Keratinocyte (primary cell): Measurements from ENCODE around the gene FLVCR2. TPM values are rescaled to one million over a fixed set of nuclear protein-coding genes. Genes with fewer than 3 reads are reported as not detected.

Experiments used
- DNase-seq: peaks from one replicate; pipeline ENCODE4 v3.0.0-alpha.2; 2011; ENCODE audit warnings: low read depth, missing footprints, low spot score
- FAIRE-seq: peaks from 2 replicates; lab custom pipeline; 2011; peaks lifted over from hg19 to GRCh38; lab: Jason Lieb, UNC
- H2AFZ ChIP-seq: 2 replicates; pipeline ENCODE4 v1.6.0; 2012; ENCODE audit warnings: low read length, control low read depth, inconsistent platforms; ENCODE audit not compliant: control insufficient read depth
- H3K27ac ChIP-seq: 2 replicates; pipeline ENCODE4 v1.5.1; 2011; ENCODE audit warnings: low read length; ENCODE audit not compliant: control insufficient read depth, insufficient read depth
- H3K27me3 ChIP-seq: 3 replicates; pipeline ENCODE4 v1.6.0; 2011; ENCODE audit warnings: low read length; ENCODE audit not compliant: control insufficient read depth, insufficient read depth; ENCODE audit errors: extremely low read depth
- H3K36me3 ChIP-seq, 2 experiments: 2 replicates in 1 of 2; 3 replicates in 1 of 2; pipeline ENCODE4 v1.5.1; 2011; ENCODE audit warnings: low read length in 2 of 2, mild to moderate bottlenecking in 1 of 2; ENCODE audit not compliant: control insufficient read depth in 2 of 2, insufficient read depth in 2 of 2; ENCODE audit errors: extremely low read depth in 1 of 2
- H3K4me1 ChIP-seq: 3 replicates; pipeline ENCODE4 v1.5.1; 2011; ENCODE audit warnings: low read length; ENCODE audit not compliant: control insufficient read depth, insufficient read depth; ENCODE audit errors: extremely low read depth
- H3K4me2 ChIP-seq: 3 replicates; pipeline ENCODE4 v1.6.0; 2011; ENCODE audit warnings: low read depth, low read length; ENCODE audit not compliant: control insufficient read depth, insufficient read depth; ENCODE audit errors: extremely low read depth
- H3K4me3 ChIP-seq, 3 experiments: fragments of 200-600 bp in 1 of 3; sonication (generic) in 1 of 3; 2 replicates in 2 of 3; 3 replicates in 1 of 3; pipeline ENCODE4 v1.5.1; 2011 to 2016; ENCODE audit warnings: low read length in 3 of 3, mild to moderate bottlenecking in 3 of 3, control low read depth in 2 of 3, inconsistent platforms in 1 of 3, low read depth in 1 of 3, mixed read lengths in 1 of 3, mixed run types in 1 of 3, moderate library complexity in 1 of 3; ENCODE audit not compliant: control insufficient read depth in 2 of 3, insufficient read depth in 2 of 3; ENCODE audit errors: extremely low read depth in 1 of 3
- H3K79me2 ChIP-seq: 2 replicates; pipeline ENCODE4 v1.6.0; 2012; ENCODE audit warnings: low read length; ENCODE audit not compliant: control insufficient read depth, insufficient read depth
- H3K9ac ChIP-seq: 3 replicates; pipeline ENCODE4 v1.6.0; 2011; ENCODE audit warnings: low read length; ENCODE audit not compliant: control insufficient read depth, insufficient read depth; ENCODE audit errors: extremely low read depth
- H3K9me1 ChIP-seq: 3 replicates; pipeline ENCODE4 v1.6.0; 2011; ENCODE audit warnings: low read length; ENCODE audit not compliant: control insufficient read depth, insufficient read depth; ENCODE audit errors: extremely low read depth
- H3K9me3 ChIP-seq: 2 replicates; pipeline ENCODE4 v1.5.1; 2012; ENCODE audit warnings: low read depth, low read length; ENCODE audit not compliant: control insufficient read depth
- H4K20me1 ChIP-seq: 3 replicates; pipeline ENCODE4 v1.6.0; 2011; ENCODE audit warnings: low read length; ENCODE audit not compliant: control insufficient read depth, insufficient read depth; ENCODE audit errors: extremely low read depth
- CTCF ChIP-seq, 3 experiments: IDR thresholded peaks in 1 of 3; conservative IDR thresholded peaks in 1 of 3; optimal IDR thresholded peaks in 1 of 3; 2 replicates in 2 of 3; 3 replicates in 1 of 3; pipeline versions ENCODE3 to v1.5.1; 2011; ENCODE audit warnings: low read length in 3 of 3, mild to moderate bottlenecking in 3 of 3, moderate library complexity in 2 of 3, control low read depth in 1 of 3, inconsistent platforms in 1 of 3; ENCODE audit not compliant: insufficient read depth in 2 of 3; ENCODE audit errors: extremely low read depth in 1 of 3
- EZH2 ChIP-seq: IDR thresholded peaks from one replicate; pipeline ENCODE4 v1.6.1; 2012; ENCODE audit warnings: inconsistent platforms, mild to moderate bottlenecking, low read length, moderate library complexity
- dilution Hi-C: fragments of 300-500 bp; cut with MboI; formaldehyde crosslinking; loops from one replicate; pipeline ENCODE4 v1.7.0; 2020; ENCODE audit warnings: low sequenced_read_pairs; ENCODE audit not compliant: extremely low pct_ligation_motif_present
- polyA plus RNA-seq, 5 experiments: library from polyadenylated mRNA; depleted of rRNA in 3 of 5; stranded (reverse) in 3 of 5; stranded (forward) in 1 of 5; unstranded in 1 of 5; fragments of >200 nt; gene quantifications; 1 replicate in 1 of 5; 2 replicates in 3 of 5; 3 replicates in 1 of 5; pipeline versions ENCODE4 v1.2.1 to v1.2.3, GENCODE V29; 2011 to 2012; ENCODE audit warnings: missing spikeins in 2 of 5, low read depth in 1 of 5, low replicate concordance in 1 of 5

The FLVCR2 gene
- polyA plus RNA-seq, 1 donor (not counting 4 experiments of a cell fraction or from before 2014, with no cell fraction given): 0.45 TPM

DNA sequence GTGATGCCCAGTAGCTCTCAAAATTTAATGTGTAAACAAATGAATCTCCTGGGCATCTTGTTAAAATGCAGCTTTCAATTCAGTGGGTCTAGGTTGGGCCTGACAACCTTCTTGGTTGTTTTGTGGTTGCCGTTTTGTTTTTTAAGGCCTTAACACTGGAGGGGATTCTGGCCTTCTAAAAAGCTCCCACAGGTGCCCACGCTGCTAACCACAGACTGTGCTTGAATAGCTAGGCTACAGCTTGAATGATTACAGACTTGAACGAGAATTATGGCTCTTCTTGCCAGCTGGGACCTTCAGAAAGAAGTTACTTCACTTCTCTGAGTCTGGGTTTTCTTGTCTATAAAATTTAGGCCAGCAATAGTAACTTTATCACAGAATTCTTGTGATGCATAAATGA, 1.3 kb upstream of the FLVCR2 start:
- Histone ChIP-seq H3K4me3 (no peak overlapping the region), H3K9me3 (no peaks in the 10 kb centered on the region), H3K9ac (no peak overlapping the region), H3K27ac (no peak overlapping the region), H3K4me1 (peaks cover 8% of the 10 kb centered on the region), H3K4me2 (no peak overlapping the region), H3K9me1 (no peaks in the 10 kb centered on the region), H2AFZ (no peak overlapping the region), H3K27me3 (peaks cover 18% of the 10 kb centered on the region), H4K20me1 (no peaks in the 10 kb centered on the region), H3K36me3 (no peaks in the 10 kb centered on the region), H3K79me2 (no peaks in the 10 kb centered on the region)
- TF ChIP-seq EZH2: no peak
- TF ChIP-seq CTCF (optimal IDR thresholded peaks at IDR 0.05 in 1 of 3, IDR thresholded peaks at IDR 0.05 in 1 of 3, conservative IDR thresholded peaks at IDR 0.05 in 1 of 3; ENCODE audit: extremely low read depth in 1 of 3, insufficient read depth in 2 of 3, low read length in 3 of 3): no peak
- FAIRE-seq (no peak), DNase-seq (no peak)
- dilution Hi-C loops: no loop called here

- FAIRE-seq (peak; percentile 79), DNase-seq (peak; percentile 44)
- Histone ChIP-seq H3K9me1 (no peaks in the 10 kb centered on the region), H3K4me2 (peak overlapping the region; percentile 70), H3K4me1 (peaks cover 8% of the 10 kb centered on the region), H3K27me3 (peaks cover 12% of the 10 kb centered on the region), H3K36me3 (no peaks in the 10 kb centered on the region), H3K4me3 (peak overlapping the region; percentile 44 to 71 (median 62)), H3K27ac (no peak overlapping the region), H3K9ac (no peak overlapping the region), H3K9me3 (no peaks in the 10 kb centered on the region), H3K79me2 (no peaks in the 10 kb centered on the region), H4K20me1 (no peaks in the 10 kb centered on the region), H2AFZ (peak overlapping the region; percentile 34)
- dilution Hi-C loops: no loop called here
- TF ChIP-seq CTCF (optimal IDR thresholded peaks at IDR 0.05 in 1 of 3, IDR thresholded peaks at IDR 0.05 in 1 of 3, conservative IDR thresholded peaks at IDR 0.05 in 1 of 3; ENCODE audit: extremely low read depth in 1 of 3, insufficient read depth in 2 of 3, low read length in 3 of 3) (peak; percentile 66 to 90 (median 86)), EZH2 (no peak)
Measured at GRCh38 chr14:75577729-75578101, 705 bp upstream of the FLVCR2 start.
